ENCODE results near the gene ARHGAP18.

The ARHGAP18 gene

GRCh38 chr6:129667621-129668020 is 42.4 kb downstream of the ARHGAP18 start:
- TF ChIP-seq CTCF (IDR thresholded peaks at IDR 0.05; ENCODE audit: extremely low read depth, missing control alignments): no peak
- DNase-seq (ENCODE audit: low spot score): no peak

- no peak for TF ChIP-seq CTCF (IDR thresholded peaks at IDR 0.05; ENCODE audit: extremely low read depth, missing control alignments)
- no peak for DNase-seq (ENCODE audit: low spot score)
Measured at GRCh38 chr6:129667034-129667433, 42.9 kb downstream of the ARHGAP18 start.

GRCh38 chr6:129665555-129665954 is 44.4 kb downstream of the ARHGAP18 start:
- DNase-seq (ENCODE audit: low spot score): no peak
- no peak for TF ChIP-seq CTCF (IDR thresholded peaks at IDR 0.05; ENCODE audit: extremely low read depth, missing control alignments)

GRCh38 chr6:129663531-129663930 is 46.4 kb downstream of the ARHGAP18 start:
- no peak for TF ChIP-seq CTCF (IDR thresholded peaks at IDR 0.05; ENCODE audit: extremely low read depth, missing control alignments)
- no peak for DNase-seq (ENCODE audit: low spot score)

GRCh38 chr6:129662980-129663431 is 47.0 kb downstream of the ARHGAP18 start:
- no peak for TF ChIP-seq CTCF (IDR thresholded peaks at IDR 0.05; ENCODE audit: extremely low read depth, missing control alignments)
- DNase-seq (ENCODE audit: low spot score): peak; percentile 25

- TF ChIP-seq CTCF (IDR thresholded peaks at IDR 0.05; ENCODE audit: extremely low read depth, missing control alignments): no peak
- DNase-seq (ENCODE audit: low spot score): peak; percentile 32
Measured at GRCh38 chr6:129662406-129662766, 47.6 kb downstream of the ARHGAP18 start.

GRCh38 chr6:129661536-129662405 is 48.2 kb downstream of the ARHGAP18 start:
- no peak for DNase-seq (ENCODE audit: low spot score)
- no peak for TF ChIP-seq CTCF (IDR thresholded peaks at IDR 0.05; ENCODE audit: extremely low read depth, missing control alignments)
